T-helper 9 cell (primary cell): ENCODE results near the gene GRPR.

ENCODE experiments used
- DNase-seq: peaks from one replicate; pipeline ENCODE4 v3.0.0-alpha.2; 2020
- total RNA-seq, 2 donors: gene quantifications; one replicate each; lab custom pipeline; 2026; lab: John Stamatoyannopoulos, UW

GRPR gene
- 0 to 0.07 reads per million in 2 donors for total RNA-seq

DNA sequence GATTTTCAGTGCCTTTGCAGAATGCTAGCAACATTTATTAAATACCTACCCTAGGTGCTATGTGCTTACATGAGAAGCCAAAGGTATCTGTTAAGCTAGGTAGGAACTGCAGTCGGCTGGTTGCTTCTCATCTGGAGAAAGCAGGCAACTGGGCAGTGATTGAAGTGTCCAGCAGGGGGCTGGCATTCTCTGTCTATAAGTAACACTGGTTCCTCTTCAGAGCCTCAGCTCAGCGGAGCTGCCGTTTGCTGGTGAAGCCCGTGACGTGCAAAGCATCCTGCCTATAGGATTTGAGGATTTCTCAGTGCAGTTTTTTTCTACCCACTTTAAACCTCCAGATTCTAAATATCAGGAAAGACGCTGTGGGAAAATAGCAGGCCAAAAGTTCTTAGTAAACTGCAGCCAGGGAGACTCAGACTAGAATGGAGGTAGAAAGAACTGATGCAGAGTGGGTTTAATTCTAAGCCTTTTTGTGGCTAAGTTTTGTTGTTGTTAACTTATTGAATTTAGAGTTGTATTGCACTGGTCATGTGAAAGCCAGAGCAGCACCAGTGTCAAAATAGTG lies at the start of gene GRPR:
Gene GRPR, plus strand, starts transcription at position 344 of the 565 bp plus-strand sequence. CDS start 389 bp downstream, outside the sequence.
- peak; percentile 34 for DNase-seq

DNA sequence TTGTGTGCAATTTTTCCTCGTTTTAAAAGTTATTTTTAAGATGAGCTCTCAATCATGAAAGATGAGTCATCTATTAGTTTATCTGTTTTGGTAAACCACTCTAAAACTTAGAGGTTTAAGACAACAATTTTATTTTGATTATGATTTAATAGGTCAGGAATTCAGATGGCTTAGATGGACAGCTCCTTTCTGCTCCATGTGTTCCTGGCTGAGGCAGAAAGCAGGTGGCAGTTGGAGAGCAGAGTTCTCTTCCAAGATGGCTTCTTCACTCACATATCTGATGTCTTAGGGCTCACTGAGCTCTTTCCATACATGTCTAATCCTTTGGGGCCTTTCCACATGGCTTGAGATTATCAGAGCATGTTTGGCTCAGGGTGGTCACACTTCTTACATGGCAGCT lies 48.3 kb upstream of the GRPR start:
- no peak for DNase-seq

DNA sequence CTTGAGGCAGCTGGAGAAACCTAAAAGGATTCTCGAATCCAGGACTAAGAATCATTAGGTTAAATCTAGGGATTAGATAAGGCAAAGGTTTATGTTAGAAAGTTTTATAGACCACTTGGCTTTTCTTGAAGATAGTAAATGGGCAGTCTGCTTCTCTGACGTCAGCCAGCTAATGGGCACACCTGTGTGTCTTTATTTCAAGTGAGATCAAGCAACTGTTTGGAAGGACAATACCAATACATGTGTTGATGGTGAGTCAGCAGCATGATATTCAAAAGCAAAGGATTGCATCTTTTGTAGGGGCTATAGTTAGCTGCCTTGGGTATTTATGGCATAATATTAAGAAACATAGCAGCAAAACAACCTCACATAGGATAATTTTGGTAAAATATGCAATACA lies 46.5 kb upstream of the GRPR start:
- no peak for DNase-seq

DNA sequence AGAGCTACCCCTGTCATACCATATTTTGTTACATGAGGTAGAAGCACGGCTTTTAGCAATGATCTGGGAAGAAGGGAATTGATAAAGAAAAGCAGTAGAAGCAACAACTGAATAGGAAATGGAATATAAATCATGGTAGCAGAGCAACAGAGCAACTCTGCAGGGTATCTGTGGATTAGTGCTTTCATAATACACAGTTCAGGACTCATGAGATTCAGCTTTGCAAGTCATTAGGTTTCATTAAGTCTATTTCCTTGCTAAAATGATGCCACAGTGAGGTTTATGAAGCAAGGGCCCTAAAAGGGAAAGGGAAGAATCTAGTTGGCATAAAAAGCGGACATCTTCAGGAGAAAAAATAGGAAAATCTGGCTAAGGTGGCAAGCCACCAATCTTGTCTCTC lies 45.6 kb upstream of the GRPR start:
- DNase-seq: no peak

DNA sequence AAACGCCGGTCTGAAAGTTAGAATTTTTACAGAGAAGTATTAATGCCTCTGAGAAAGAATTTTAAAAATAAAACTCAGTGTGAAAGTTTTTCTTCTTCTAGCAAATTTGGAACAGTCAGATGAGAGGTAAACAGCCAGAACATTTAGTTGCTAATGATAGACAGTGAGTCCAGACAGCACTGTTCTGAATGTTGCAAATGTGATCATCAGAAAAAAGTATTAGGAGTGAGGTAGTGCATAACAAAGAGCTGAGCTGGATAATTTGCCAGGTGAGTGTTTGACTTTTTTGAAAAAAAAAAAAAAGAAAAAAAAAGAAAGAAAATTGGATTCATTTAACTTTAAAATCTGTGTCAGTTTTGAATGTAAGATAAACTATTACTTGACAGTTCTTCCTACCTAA lies 42.0 kb upstream of the GRPR start:
- DNase-seq: no peak

DNA sequence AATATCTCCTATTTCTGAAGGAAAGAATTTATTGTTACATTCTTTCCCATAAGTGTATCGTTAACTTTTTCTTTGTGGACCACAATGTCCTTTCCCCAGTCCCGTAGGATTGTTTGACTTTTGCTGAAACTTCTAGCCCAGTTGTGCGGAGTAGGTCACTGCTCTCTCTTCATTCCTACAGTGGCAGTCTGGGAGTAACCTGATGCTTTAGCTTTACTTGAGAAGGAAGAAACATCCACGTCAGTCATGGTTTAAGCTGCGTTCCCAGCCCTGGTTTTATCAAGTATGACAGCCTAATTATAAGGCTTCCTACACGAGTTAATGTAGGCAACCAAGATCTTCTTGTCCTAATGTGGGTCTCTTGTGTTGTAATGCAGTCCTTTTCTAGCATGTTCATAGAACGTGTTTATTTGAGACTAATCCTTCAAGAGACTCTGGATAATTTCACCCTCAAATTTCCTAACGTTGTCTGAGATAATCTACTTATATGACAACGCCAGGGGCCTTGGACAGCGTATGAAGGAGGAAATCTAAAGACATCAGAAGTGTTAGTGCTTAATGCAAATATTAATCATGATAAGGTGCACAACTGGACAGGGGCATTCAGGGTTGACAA lies 40.8 kb upstream of the GRPR start:
- no peak for DNase-seq

DNA sequence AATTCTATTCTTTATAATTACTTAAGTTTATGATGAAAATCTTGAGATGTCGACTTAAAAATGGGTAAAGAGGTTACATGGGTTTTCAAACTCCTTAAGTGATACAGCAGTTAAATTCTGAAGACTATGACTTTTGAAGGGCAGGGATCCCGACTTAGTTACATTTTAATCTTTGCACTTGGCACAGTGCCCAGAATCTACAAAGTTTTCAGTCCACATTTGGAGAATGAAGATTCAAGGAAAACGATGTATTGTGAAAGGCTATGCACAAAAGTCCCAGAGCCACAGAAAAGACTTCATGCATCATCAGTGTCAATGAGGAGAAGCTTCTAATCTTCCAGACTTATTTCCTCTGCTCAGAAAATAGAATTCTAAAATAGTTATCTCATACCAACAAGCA lies 36.3 kb upstream of the GRPR start:
- DNase-seq: no peak

DNA sequence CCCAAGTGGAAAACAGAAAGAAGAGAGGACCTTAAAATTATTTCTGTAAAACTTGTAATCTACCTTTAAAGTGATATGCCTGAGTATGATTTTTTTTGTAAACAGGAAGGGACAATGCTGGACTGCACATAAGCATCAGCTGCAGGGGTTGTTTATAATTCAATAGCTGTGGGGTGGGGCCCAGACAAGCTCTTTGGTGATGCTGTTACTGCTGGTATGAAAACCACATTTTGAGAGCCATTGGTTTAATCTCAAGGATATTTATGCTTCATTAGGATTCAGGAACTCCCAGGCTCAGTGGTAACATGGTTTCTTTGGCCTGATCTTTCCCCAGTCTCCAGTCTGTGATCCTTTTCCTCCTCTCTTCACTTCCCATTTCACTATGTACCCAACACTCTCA lies 34.3 kb upstream of the GRPR start:
- no peak for DNase-seq

DNA sequence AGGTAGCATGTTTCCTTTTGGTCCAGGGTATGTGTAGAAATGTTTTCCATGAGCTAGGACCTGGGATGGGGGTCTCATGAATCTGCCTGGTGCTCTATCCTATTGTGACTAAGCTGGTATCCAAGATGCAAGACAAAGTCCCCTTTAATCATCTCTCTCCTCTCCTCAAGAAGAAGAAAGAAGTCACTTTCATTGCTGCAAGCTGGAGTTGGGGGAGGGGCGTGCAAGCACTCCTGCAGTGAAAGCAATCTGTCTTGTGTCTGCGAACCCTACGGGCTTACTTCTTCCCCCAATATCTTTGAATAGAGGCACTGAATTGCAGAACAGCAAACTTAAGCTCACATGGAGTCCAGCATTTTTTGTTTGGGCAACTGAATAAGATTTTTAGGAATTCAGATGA lies 27.2 kb upstream of the GRPR start:
- DNase-seq: no peak

DNA sequence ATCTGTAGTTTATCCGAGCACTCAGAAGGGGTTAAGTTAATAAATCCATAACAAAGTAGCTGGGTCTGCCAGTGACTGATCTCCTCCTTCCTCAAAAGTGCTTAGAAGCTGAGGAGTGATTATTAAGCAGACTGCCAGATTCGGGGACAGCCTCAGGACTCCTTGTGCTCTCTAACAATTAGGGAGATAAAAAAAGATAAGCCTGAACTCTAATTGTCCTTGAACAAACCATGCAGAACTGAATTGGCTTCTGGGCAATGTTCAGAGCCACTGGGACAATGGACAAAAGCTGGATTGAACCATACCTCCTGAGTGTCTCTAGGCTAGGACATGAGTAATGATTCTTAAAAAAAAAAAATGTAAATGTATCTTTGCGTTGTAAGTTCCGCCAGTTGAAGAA lies 22.7 kb upstream of the GRPR start:
- no peak for DNase-seq

DNA sequence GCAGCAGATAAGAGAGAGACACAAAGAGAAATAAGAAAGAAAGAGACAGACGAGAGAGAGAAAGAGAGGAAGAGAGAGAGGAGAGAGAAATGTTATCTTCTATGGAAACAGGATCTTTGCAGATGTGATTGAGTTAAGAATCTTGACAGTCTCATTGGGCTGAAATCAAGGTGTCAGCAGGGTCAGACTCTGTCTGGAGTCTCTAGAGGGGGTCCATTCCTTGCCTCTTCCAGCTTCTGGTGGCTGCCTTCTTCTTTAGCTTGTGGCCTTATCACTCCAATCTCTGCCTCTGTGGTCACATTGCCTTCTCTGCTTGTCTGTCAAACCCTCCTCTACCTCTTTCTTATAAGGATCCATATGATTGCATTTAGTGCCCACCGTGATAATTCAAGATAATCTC lies 21.8 kb upstream of the GRPR start:
- no peak for DNase-seq

DNA sequence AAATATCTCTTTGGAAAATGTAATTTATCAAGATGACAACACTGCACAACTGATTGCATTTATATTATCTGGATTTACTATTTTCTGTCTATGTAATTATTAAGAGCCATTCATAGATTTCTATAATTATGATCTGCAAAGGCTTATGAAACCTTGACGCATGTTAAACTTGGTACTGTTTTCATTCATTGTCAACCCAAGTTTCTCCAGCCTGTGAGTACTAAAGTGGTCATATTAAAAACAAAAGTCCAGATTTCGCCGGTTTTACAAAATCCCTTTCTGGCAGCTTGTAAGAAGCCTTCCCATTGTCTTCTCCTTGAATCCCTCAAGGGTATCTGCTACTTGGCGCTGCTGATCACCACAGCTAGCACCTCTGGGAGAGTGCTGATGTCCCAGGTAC lies 19.7 kb upstream of the GRPR start:
- DNase-seq: no peak

DNA sequence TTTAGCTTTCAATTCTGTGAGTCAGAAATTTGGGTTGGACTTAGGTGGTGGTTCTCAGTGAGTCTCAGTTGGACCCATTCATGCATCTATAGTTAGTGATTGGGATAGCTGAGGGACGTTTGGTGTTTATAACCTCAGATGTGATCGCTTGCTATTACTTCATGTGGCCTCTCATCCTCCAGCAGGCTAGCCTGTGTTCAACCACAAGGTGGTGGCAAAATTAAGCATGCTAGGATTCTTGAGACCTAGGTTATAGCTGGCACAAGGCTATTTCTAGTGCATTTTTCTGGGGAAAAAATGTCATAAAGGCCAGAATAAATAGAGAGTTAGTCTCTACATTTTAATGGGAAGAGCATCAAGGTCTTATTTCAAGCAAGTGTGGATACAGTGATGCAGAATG lies 10.9 kb upstream of the GRPR start:
- DNase-seq: no peak

DNA sequence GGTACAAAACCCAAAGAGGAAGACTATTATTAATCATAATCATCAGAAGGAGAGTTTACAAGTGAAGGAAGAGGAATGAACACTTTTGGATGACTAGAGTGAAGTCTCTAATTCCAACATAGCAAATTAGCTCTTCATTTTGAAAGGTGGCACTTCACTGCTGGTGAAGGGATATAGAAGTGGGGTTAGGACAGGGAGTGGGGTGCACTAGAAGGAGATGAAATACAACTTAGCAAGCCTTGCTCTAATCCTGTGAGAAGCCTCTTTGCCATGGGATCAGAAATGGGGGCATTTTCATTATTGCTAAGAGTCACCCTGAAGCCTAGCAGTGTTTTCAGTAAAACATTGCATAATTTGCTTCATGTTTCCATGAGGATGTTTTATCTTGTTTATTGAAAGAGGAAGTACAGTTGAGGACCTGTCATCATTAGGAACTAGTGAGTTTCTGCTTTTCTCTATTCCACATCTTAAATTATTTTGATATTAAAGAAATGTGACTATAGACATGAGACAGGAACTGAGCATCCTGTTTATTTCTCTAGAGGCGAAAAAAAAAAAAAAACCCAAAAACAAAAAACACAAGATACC lies 9.3 kb upstream of the GRPR start:
- DNase-seq: no peak

DNA sequence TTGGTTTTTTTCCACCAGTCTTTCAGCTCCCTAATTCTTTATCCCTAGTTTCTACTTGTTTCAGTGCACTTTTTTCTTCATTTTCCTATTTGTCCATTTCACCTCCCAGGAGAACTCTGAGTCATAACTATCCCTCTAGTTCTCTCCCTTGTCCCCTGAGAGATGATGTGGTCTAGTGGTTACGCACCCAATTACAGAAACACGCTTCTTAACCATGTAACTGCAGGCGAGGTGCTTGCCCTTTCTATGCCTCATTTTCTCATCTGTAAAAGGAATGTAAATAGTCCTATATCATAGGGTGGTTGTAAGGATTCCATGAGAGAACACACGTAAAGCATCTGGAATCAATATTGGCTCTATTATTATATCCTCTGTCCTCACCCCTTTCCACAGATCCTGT lies 8.8 kb upstream of the GRPR start:
- no peak for DNase-seq

DNA sequence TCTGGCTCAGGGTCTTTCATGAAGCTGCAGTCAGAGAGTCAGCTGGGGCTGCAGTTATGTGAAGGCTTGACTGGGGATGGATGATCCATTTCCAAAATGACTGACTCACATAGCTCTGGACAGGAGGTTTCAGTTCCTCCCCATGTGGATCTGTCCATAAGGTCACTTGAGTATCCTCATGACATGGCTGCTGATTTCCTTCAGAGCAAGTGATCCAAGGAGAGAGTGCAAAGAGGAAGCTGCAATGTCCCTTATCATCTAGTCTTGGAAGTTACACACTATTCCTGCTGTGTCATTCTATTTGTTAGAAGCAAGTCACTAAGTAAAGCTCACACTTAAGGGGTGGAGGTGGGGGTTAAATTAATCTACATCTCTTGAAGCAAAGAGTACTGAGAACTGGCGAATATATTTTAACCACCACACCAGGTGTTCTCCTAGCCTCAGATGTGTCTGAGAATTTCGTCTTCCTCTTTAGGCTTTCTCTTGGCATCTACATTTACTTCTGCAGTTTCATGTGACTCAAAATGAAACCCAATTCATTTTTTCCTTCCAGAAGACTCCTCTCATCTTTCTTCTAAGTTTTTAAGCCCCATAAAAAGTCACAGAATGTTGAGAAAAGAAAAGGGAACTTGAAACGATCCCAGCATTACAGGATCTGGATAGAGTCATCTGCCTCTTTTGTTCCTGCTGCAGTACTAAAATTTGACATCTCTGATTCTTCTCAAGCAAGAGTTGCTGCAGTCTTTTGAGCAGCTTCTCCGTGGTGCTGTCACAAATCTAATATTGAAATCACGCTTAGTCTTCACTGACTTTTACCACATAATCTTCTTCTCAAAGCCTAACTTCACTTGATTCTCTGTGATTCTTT lies 3.8 kb upstream of the GRPR start:
- no peak for DNase-seq

DNA sequence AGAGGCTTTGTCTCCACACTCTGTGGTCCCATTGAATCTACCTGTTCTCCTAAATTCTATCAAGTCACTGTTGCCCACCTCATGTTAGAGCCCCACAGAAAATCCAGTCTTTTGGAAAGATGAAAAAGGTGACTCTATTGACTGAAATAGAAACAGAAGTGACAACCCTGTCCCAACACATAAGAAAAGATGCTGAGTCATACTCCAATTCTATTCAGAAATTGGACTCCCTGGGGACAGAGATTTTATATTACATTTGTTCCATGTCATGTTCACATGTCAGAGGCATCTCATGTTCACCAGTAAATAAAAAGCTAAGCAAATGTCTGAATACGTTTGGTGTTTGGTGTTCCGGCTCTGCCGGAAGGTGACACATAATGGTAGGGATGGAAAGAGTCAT lies 2.9 kb upstream of the GRPR start:
- DNase-seq: no peak

DNA sequence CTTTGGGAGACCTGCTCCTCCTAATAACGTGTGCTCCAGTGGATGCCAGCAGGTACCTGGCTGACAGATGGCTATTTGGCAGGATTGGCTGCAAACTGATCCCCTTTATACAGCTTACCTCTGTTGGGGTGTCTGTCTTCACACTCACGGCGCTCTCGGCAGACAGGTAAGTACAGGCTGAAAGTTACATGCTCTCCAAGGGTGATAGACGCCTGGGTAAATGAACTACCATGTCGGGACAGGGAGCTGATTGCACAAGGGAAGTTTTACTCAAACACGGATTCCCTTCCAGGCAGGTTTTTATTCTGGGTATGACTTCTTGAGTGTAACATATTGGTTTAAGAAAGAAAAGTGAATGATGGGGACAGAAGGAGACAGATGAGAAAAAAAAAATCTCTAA lies 836 bp downstream of the GRPR start:
- DNase-seq: no peak

DNA sequence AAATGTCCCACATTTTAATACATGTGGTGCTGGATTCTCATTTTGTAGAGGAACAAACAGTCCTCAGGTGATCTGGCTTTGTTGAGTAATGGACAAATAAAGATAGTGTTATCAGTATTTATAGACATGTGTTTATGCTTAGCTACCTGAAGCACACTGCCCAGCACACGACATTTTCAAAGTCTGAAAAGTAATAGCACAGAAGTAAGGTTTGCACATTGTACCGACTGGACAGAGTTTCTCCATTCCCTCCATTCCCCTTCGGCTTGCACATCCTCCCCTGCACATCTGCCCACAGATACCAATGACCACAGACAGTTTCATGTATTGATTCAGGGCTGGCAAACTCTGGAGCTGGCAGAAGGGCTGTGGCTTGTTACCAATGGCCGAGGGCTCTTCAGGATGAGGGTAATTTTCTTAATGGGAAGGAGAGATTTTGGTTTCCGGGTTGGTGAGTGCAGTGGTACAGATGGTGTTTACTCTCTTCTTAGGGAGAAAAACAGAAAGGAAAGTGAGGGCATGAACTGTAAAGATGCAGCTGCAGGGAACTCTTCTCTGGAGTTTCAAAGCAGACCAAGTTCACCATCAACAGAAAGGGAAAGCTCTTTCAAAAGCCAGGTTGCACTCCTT lies 2.3 kb downstream of the GRPR start:
- DNase-seq: no peak

DNA sequence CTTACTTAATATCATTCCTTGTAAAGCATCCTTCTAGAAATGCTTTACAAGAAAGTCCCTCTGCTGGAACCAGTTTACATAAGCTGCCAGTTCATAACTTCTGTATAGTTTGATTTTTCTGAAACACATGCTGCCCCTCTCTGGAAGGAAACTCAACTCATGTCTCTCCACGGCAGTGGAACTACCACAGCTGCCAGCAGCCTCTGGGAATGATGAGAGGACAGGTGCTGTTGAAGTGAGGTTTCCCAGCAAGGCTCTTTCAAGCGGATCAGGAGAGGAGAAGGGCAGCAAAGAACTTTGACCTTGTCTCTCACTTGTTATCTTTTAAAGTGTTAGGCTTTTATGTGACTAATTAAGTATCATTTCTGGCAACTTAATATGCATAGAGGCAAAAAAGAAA lies 7.3 kb downstream of the GRPR start:
- DNase-seq: no peak

DNA sequence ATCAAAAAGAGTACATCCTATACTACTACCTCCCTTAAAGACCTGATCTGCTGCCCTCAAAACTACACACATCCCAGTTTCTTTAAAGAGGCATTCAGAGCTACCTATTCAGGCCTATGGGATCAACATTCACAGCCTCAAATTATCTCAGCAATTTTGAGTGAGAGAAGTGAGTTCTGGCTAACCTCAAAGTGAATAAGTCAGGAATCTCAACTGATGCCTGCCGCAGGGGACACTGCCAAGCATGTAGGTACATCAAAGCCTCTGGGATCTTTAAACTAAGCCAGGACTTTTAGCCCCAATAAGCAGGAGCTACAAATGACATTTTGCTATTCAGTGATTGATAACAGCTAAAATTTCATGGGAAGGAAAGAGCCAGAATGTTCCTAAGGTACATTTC lies 11.6 kb downstream of the GRPR start:
- no peak for DNase-seq

DNA sequence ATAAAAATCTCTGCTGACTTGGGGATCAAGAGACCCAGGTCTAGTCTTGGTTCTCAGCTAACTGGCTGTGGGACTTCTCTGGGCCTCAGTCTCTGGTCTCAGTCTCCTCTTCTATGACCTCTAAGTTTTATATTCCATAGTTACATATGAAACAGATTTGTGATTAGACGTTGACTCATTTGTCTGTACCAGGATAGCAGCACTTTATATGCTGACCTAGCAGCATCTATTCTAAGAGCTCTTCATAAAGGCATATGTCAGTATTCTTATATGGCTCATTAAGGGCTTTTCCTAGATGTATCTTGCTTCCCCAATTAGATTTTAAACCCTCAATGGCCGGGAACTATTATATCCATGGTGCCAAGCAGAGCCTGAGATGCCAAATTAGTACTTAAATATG lies 12.7 kb downstream of the GRPR start:
- no peak for DNase-seq

DNA sequence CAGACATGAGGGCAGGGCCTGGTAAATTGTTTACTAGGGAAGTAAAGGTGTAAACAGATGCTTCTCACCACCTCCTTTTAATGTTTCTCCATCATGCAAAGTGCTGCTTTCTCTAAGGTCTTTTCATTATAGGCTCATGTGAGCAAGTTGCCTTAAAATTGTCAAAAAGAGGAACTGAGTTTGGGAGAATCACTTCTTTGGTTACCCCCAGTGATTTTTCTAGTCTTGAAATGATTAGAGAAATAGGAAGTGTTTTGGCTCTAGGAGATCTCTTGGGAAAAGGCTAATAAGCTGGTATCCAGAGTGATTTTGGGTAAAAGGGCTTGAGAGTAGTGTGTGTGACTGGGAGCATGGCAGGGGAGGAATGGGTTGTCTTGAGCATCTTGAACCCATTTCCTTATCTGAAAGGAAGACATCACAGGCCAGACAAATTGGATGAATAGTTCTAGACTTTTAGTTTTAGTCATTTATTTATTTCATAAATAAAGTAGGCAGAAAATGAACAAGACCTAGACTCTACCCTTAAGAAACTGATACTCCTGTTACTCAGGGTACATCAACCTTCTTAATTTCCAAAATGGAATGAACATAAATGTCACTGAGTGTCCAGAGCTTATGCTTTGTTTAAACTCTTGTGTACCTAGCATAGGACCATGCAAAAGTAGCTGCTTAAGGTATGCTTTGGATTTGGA lies 14.2 kb downstream of the GRPR start:
- DNase-seq: no peak
